Measurements from ENCODE around the gene NOX5. TPM values are rescaled to one million over a fixed set of nuclear protein-coding genes. Genes with fewer than 3 reads are reported as not detected.

Gene NOX5
- total RNA-seq, 1 donor from 2014 or later = 0.74 TPM

- no peak overlapping the region for H3K27ac ChIP-seq
- intact Hi-C loops (cut with DNase I) = no loop called here
- no peak overlapping the region for H3K4me3 ChIP-seq
- H3K36me3 ChIP-seq = no peaks in the 10 kb centered on the region
- H3K9me3 ChIP-seq = no peaks in the 10 kb centered on the region
- TF ChIP-seq POLR2AphosphoS5 (IDR thresholded peaks at IDR 0.05; ENCODE audit: insufficient read depth in 1 of 2, low read depth in 1 of 2) (no peak), CTCF (IDR thresholded peaks at IDR 0.05) (no peak), POLR2A (IDR thresholded peaks at IDR 0.05) (no peak)
- DNase-seq (ENCODE audit: extremely low spot score in 2 of 2) = no peak
- H3K4me1 ChIP-seq = no peaks in the 10 kb centered on the region
- H3K27me3 ChIP-seq = no peaks in the 10 kb centered on the region
Observed at GRCh38 chr15:68981941-68982340, 32.6 kb upstream of the NOX5 start.

GRCh38 chr15:68982976-68983563 is 31.4 kb upstream of the NOX5 start:
- H3K27ac ChIP-seq = no peak overlapping the region
- no peaks in the 10 kb centered on the region for H3K4me1 ChIP-seq
- H3K27me3 ChIP-seq = no peaks in the 10 kb centered on the region
- no peaks in the 10 kb centered on the region for H3K36me3 ChIP-seq
- intact Hi-C loops (cut with DNase I) = no loop called here
- H3K4me3 ChIP-seq = no peak overlapping the region
- H3K9me3 ChIP-seq = no peaks in the 10 kb centered on the region
- TF ChIP-seq POLR2AphosphoS5 (IDR thresholded peaks at IDR 0.05; ENCODE audit: insufficient read depth in 1 of 2, low read depth in 1 of 2) (no peak), POLR2A (IDR thresholded peaks at IDR 0.05) (no peak), CTCF (IDR thresholded peaks at IDR 0.05) (no peak)
- DNase-seq (ENCODE audit: extremely low spot score in 2 of 2) = no peak

GRCh38 chr15:68983961-68984481 is 30.5 kb upstream of the NOX5 start:
- Histone ChIP-seq H3K36me3 (no peaks in the 10 kb centered on the region), H3K9me3 (no peaks in the 10 kb centered on the region), H3K27me3 (no peaks in the 10 kb centered on the region), H3K4me3 (no peak overlapping the region), H3K4me1 (no peaks in the 10 kb centered on the region), H3K27ac (no peak overlapping the region)
- no peak for TF ChIP-seq POLR2A (IDR thresholded peaks at IDR 0.05)
- DNase-seq (ENCODE audit: extremely low spot score in 2 of 2) = no peak
- intact Hi-C loops (cut with DNase I) = no loop called here

GRCh38 chr15:68984586-68984985 is 29.9 kb upstream of the NOX5 start:
- H3K9me3 ChIP-seq = no peaks in the 10 kb centered on the region
- no peaks in the 10 kb centered on the region for H3K4me1 ChIP-seq
- no peak overlapping the region for H3K27ac ChIP-seq
- no peak for DNase-seq (ENCODE audit: extremely low spot score in 2 of 2)
- H3K36me3 ChIP-seq = no peaks in the 10 kb centered on the region
- no peak overlapping the region for H3K4me3 ChIP-seq
- no peak for TF ChIP-seq POLR2AphosphoS5 (IDR thresholded peaks at IDR 0.05; ENCODE audit: insufficient read depth in 1 of 2, low read depth in 1 of 2)
- TF ChIP-seq POLR2A (IDR thresholded peaks at IDR 0.05) = no peak
- TF ChIP-seq CTCF (IDR thresholded peaks at IDR 0.05) = no peak
- intact Hi-C loops (cut with DNase I) = no loop called here
- no peaks in the 10 kb centered on the region for H3K27me3 ChIP-seq

- Histone ChIP-seq H3K27me3 (no peaks in the 10 kb centered on the region), H3K4me1 (no peaks in the 10 kb centered on the region), H3K9me3 (no peaks in the 10 kb centered on the region), H3K4me3 (no peak overlapping the region), H3K27ac (no peak overlapping the region), H3K36me3 (no peaks in the 10 kb centered on the region)
- DNase-seq (ENCODE audit: extremely low spot score in 2 of 2) = no peak
- intact Hi-C loops (cut with DNase I) = loop anchor here (5.0 kb wide), 1 partner anchor 1713 kb away; no protein-coding TSS in a partner anchor
- TF ChIP-seq CTCF (IDR thresholded peaks at IDR 0.05) (no peak), POLR2AphosphoS5 (IDR thresholded peaks at IDR 0.05; ENCODE audit: insufficient read depth in 1 of 2, low read depth in 1 of 2) (no peak), POLR2A (IDR thresholded peaks at IDR 0.05) (no peak)
Observed at GRCh38 chr15:68985361-68985891, 29.1 kb upstream of the NOX5 start.

All from vagina (tissue), 2 donors.